ENCODE results near the gene ACACA. TPM values are rescaled to one million over a fixed set of nuclear protein-coding genes. Genes with fewer than 3 reads are reported as not detected.

The ACACA gene
- total and polyA plus RNA-seq, 9 of the 15 experiments (the other 6 are each of a cell fraction or from before 2014, with no cell fraction given), result 35.9 to 135 (median 88.4) TPM

DNA sequence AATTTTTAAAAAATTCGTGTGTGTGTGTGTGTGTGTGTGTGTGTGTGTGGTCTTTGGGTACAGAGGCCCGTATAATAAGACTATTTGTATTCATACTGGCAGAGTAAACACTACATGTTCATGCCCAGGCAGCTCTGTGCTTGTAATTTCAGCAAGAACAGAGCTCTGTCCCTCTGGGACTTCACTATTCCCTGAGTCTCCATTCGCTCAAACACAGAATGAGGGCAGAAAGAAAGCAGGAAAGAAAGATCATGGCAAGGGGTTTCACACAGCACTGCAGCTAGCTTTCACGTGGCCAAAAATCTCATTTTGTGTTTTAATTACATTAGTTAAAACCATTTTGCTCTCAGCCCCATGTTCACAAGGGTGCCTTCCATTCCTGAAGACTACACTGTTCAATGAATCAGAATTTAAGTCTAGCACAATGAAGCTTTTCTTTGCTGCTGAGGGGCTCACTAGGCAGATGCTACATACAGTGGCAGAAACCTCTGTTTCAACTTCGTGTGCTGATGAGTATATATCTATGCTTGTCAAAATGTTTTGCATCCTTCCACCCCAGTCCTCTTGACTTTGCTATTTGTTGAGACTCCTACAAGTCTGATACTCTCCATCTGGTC is 229.3 kb downstream of the ACACA start:
- no peak overlapping the region for H2AFZ ChIP-seq (ENCODE audit: low read depth, low read length)
- in situ Hi-C loops (cut with MboI) (no loop called here), intact Hi-C loops (cut with micrococcal nuclease) (no loop called here)
- H4K20me1 ChIP-seq (replicated peaks; ENCODE audit: control insufficient read depth, insufficient read depth, low read length), result no peaks in the 10 kb centered on the region
- WGBS (ENCODE audit: insufficient coverage, low coverage, missing lambda C conversion rate), result 55% methylated on average over 5 of the region's 5 CpGs
- DNase-seq (ENCODE audit: extremely low read depth in 1 of 4, low spot score in 3 of 4) (no peak), FAIRE-seq (no peak), ATAC-seq (no peak)
- H3K9me3 ChIP-seq (replicated peaks; ENCODE audit: control insufficient read depth, insufficient read depth, low read depth, low read length), result no peaks in the 10 kb centered on the region
- H3K4me3 ChIP-seq, result no peak overlapping the region
- no TSS peak for BruUV-seq (replicated peaks)
- H3K9me1 ChIP-seq (ENCODE audit: control insufficient read depth, insufficient read depth, low read length), result no peaks in the 10 kb centered on the region
- H3K27me3 ChIP-seq (ENCODE audit: control insufficient read depth in 2 of 2, insufficient read depth in 2 of 2, low read length in 2 of 2), result no peaks in the 10 kb centered on the region
- H3K4me2 ChIP-seq (ENCODE audit: insufficient read depth, low read length), result no peak overlapping the region
- H3K79me2 ChIP-seq (ENCODE audit: control insufficient read depth, insufficient read depth, low read length), result no peaks in the 10 kb centered on the region
- TF ChIP-seq BRD9 (IDR thresholded peaks at IDR 0.05; ENCODE audit: low read depth, partially characterized antibody) (no peak), RAD21 (CRISPR knock-in tag; conservative IDR thresholded peaks at IDR 0.05 in 1 of 2, IDR thresholded peaks at IDR 0.05 in 1 of 2) (no peak), BCOR (IDR thresholded peaks at IDR 0.05) (no peak), ARID1B (IDR thresholded peaks at IDR 0.05) (no peak), KLF6 (CRISPR knock-in tag; IDR thresholded peaks at IDR 0.05; ENCODE audit: borderline replicate concordance) (no peak), RCOR1 (IDR thresholded peaks at IDR 0.05; ENCODE audit: borderline replicate concordance in 1 of 2, low read depth in 2 of 2, low read length in 2 of 2) (no peak), HMGN3 (IDR thresholded peaks at IDR 0.05; ENCODE audit: borderline replicate concordance, extremely low read depth, insufficient read length, low read depth, low read length) (no peak), CBFA2T2 (conservative IDR thresholded peaks at IDR 0.05) (no peak), NR1H2 (CRISPR knock-in tag; IDR thresholded peaks at IDR 0.05) (no peak), RAD51 (IDR thresholded peaks at IDR 0.05; ENCODE audit: borderline replicate concordance, low read depth) (no peak), SRSF7 (optimal IDR thresholded peaks at IDR 0.05; ENCODE audit: low read depth, low read length) (no peak), YY1 (IDR thresholded peaks at IDR 0.05; ENCODE audit: borderline replicate concordance in 1 of 3, control insufficient read depth in 1 of 3, extremely low read depth in 1 of 3, insufficient read depth in 3 of 3, insufficient read length in 1 of 3, insufficient replicate concordance in 2 of 3, low read depth in 1 of 3, low read length in 2 of 3) (no peak)
- TF ChIP-seq, protein P1, sequence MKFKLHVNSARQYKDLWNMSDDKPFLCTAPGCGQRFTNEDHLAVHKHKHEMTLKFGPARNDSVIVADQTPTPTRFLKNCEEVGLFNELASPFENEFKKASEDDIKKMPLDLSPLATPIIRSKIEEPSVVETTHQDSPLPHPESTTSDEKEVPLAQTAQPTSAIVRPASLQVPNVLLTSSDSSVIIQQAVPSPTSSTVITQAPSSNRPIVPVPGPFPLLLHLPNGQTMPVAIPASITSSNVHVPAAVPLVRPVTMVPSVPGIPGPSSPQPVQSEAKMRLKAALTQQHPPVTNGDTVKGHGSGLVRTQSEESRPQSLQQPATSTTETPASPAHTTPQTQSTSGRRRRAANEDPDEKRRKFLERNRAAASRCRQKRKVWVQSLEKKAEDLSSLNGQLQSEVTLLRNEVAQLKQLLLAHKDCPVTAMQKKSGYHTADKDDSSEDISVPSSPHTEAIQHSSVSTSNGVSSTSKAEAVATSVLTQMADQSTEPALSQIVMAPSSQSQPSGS (CRISPR knock-in tag; IDR thresholded peaks at IDR 0.05), result no peak
- TF ChIP-seq, protein P2, sequence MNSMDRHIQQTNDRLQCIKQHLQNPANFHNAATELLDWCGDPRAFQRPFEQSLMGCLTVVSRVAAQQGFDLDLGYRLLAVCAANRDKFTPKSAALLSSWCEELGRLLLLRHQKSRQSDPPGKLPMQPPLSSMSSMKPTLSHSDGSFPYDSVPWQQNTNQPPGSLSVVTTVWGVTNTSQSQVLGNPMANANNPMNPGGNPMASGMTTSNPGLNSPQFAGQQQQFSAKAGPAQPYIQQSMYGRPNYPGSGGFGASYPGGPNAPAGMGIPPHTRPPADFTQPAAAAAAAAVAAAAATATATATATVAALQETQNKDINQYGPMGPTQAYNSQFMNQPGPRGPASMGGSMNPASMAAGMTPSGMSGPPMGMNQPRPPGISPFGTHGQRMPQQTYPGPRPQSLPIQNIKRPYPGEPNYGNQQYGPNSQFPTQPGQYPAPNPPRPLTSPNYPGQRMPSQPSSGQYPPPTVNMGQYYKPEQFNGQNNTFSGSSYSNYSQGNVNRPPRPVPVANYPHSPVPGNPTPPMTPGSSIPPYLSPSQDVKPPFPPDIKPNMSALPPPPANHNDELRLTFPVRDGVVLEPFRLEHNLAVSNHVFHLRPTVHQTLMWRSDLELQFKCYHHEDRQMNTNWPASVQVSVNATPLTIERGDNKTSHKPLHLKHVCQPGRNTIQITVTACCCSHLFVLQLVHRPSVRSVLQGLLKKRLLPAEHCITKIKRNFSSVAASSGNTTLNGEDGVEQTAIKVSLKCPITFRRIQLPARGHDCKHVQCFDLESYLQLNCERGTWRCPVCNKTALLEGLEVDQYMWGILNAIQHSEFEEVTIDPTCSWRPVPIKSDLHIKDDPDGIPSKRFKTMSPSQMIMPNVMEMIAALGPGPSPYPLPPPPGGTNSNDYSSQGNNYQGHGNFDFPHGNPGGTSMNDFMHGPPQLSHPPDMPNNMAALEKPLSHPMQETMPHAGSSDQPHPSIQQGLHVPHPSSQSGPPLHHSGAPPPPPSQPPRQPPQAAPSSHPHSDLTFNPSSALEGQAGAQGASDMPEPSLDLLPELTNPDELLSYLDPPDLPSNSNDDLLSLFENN (IDR thresholded peaks at IDR 0.05; ENCODE audit: low read depth in 2 of 2, low read length in 2 of 2), result no peak
- CTCF ChIA-PET (ENCODE audit: low intra/inter-chr PET ratio), result no interaction called here
- H3K36me3 ChIP-seq (ENCODE audit: control insufficient read depth, insufficient read depth, low read length), result peaks cover 88% of the 10 kb centered on the region
- no peak overlapping the region for H3K9ac ChIP-seq (ENCODE audit: insufficient read depth in 1 of 2, low read depth in 2 of 2, low read length in 2 of 2)
- H3K27ac ChIP-seq (ENCODE audit: extremely low read depth, low read depth, low read length), result no peak overlapping the region
- H3K4me1 ChIP-seq (replicated peaks in 1 of 2; ENCODE audit: control insufficient read depth in 2 of 2, insufficient read depth in 2 of 2, low read length in 2 of 2), result no peaks in the 10 kb centered on the region
- POLR2A ChIA-PET, result interaction anchor here (0.7 to 1.8 kb wide), 4 partner anchors 14 to 434 kb away, joined by 3 to 5 read pairs (median 3); no protein-coding TSS in a partner anchor

All from K562 (cell line).